A549 (cell line): ENCODE measurements around the gene FAM78A. TPM values are rescaled to one million over a fixed set of nuclear protein-coding genes. Genes with fewer than 3 reads are reported as not detected.
A peak's percentile ranks its signal among the peaks of the same experiment; 100 is the strongest.

Experiments used
- ATAC-seq, 2 experiments: fragments of 200-7000 bp in 1 of 2; fragments of >200 bp in 1 of 2; cut with Nextera tagmentation in 1 of 2; cut with Tn5 transposase in 1 of 2; 3 replicates each; pipeline versions ENCODE4 v1.8.0 to v1.9.1; 2018 to 2020; ENCODE audit warnings: mild to moderate bottlenecking in 1 of 2, moderate library complexity in 1 of 2
- CTCF ChIA-PET: fragments of 300-600 bp; sonication (Branson Sonifier 250); formaldehyde crosslinking; extraction: SDS; loops from one replicate; lab custom pipeline; 2021; ENCODE audit warnings: antibody characterized with exemption, inconsistent platforms; lab: Yijun Ruan, JAX
- POLR2A ChIA-PET: fragments of 350-600 bp; formaldehyde crosslinking; extraction: SDS; loops from one replicate; lab custom pipeline; 2021; ENCODE audit warnings: antibody characterized with exemption, inconsistent platforms; lab: Yijun Ruan, JAX
- DNase-seq, 2 experiments: peaks; one replicate each; pipeline versions ENCODE4 v3.0.0 to v3.0.0-alpha.2; 2011 to 2016; ENCODE audit warnings: low read depth in 1 of 2, low spot score in 1 of 2
- FAIRE-seq: peaks from 2 replicates; lab custom pipeline; 2011; peaks lifted over from hg19 to GRCh38; lab: Jason Lieb, UNC
- H3K27ac ChIP-seq, 2 experiments: fragments of >200 bp; sonication (Bioruptor Twin); formaldehyde crosslinking; 3 replicates each; pipeline ENCODE4 v1.5.1; 2016 to 2017
- H3K4me1 ChIP-seq: fragments of >200 bp; sonication (Bioruptor Twin); formaldehyde crosslinking; 3 replicates; pipeline ENCODE4 v1.6.1; 2016
- H3K4me2 ChIP-seq: fragments of >200 bp; sonication (Bioruptor Twin); formaldehyde crosslinking; 3 replicates; pipeline ENCODE4 v1.6.1; 2016
- H3K4me3 ChIP-seq: fragments of >200 bp; sonication (Bioruptor Twin); formaldehyde crosslinking; 3 replicates; pipeline ENCODE4 v1.5.1; 2016
- H3K9me3 ChIP-seq: fragments of >200 bp; sonication (Bioruptor Twin); formaldehyde crosslinking; 3 replicates; pipeline ENCODE4 v1.6.1; 2016
- BCL3 ChIP-seq: fragments of >200 bp; sonication (Bioruptor Twin); formaldehyde crosslinking; IDR thresholded peaks from 3 replicates; pipeline ENCODE4 v1.6.1; 2016
- CEBPB ChIP-seq, 2 experiments: fragments of >200 bp in 1 of 2; sonication (Bioruptor Twin) in 1 of 2; formaldehyde crosslinking in 1 of 2; IDR thresholded peaks; 2 replicates each; pipeline ENCODE4 v1.6.1; 2012 to 2016
- ELK1 ChIP-seq: fragments of 150-350 bp; IDR thresholded peaks from 2 replicates; pipeline ENCODE4 v1.6.1; 2014; ENCODE audit warnings: low read depth, mild to moderate bottlenecking, low read length
- ESRRA ChIP-seq: fragments of 150-350 bp; IDR thresholded peaks from 2 replicates; pipeline ENCODE4 v1.6.1; 2014; ENCODE audit warnings: mild to moderate bottlenecking, low read length, borderline replicate concordance
- FOSB ChIP-seq: fragments of 250-450 bp; sonication (Bioruptor Pico); IDR thresholded peaks from 2 replicates; pipeline ENCODE4 v1.5.0; 2020; ENCODE audit warnings: mild to moderate bottlenecking, moderate library complexity
- HDAC2 ChIP-seq: fragments of 200-600 bp; sonication (generic); IDR thresholded peaks from 2 replicates; pipeline ENCODE4 v1.6.1; 2016
- HES2 ChIP-seq: fragments of >200 bp; sonication (Bioruptor Twin); formaldehyde crosslinking; IDR thresholded peaks from 2 replicates; pipeline ENCODE4 v1.6.1; 2016
- HOXB5 ChIP-seq: fragments of 250-450 bp; sonication (Bioruptor Pico); IDR thresholded peaks from 2 replicates; pipeline ENCODE4 v1.5.0; 2020; ENCODE audit warnings: mild to moderate bottlenecking, moderate library complexity
- KDM1A ChIP-seq: fragments of 200-600 bp; sonication (generic); IDR thresholded peaks from 2 replicates; pipeline ENCODE4 v1.6.1; 2016; ENCODE audit warnings: low read depth, mild to moderate bottlenecking
- MAZ ChIP-seq: fragments of 150-350 bp; IDR thresholded peaks from 2 replicates; pipeline ENCODE4 v1.6.1; 2014; ENCODE audit warnings: antibody characterized with exemption, low read depth, low read length, borderline replicate concordance
- MYC ChIP-seq: IDR thresholded peaks from 2 replicates; pipeline ENCODE4 v1.6.1; 2012; ENCODE audit warnings: mild to moderate bottlenecking, inconsistent platforms, low read length, improper control_type of control experiment, borderline replicate concordance
- NPAS2 ChIP-seq: fragments of 250-450 bp; sonication (Bioruptor Pico); IDR thresholded peaks from 2 replicates; pipeline ENCODE4 v1.8.0; 2022; ENCODE audit warnings: mild to moderate bottlenecking, moderate library complexity, borderline replicate concordance
- NR3C1 ChIP-seq: fragments of >200 bp; sonication (Bioruptor Twin); formaldehyde crosslinking; IDR thresholded peaks from 3 replicates; pipeline ENCODE4 v1.6.1; 2017
- PBX3 ChIP-seq: IDR thresholded peaks from 2 replicates; pipeline ENCODE4 v1.6.1; 2012
- POLR2AphosphoS2 ChIP-seq: conservative IDR thresholded peaks from 2 replicates; pipeline ENCODE4 v1.6.1; 2012; ENCODE audit warnings: low read length, improper control_type of control experiment, inconsistent platforms
- RAD21 ChIP-seq, 2 experiments: fragments of >200 bp in 1 of 2; sonication (Bioruptor Twin) in 1 of 2; formaldehyde crosslinking in 1 of 2; IDR thresholded peaks in 1 of 2; conservative IDR thresholded peaks in 1 of 2; 2 replicates in 1 of 2; 3 replicates in 1 of 2; pipeline ENCODE4 v1.6.1; 2012 to 2018; ENCODE audit warnings: inconsistent platforms in 1 of 2
- RARB ChIP-seq: fragments of 250-450 bp; sonication (Bioruptor Pico); IDR thresholded peaks from 2 replicates; pipeline ENCODE4 v1.8.0; 2021; ENCODE audit warnings: mild to moderate bottlenecking, moderate library complexity
- RCOR1 ChIP-seq: fragments of 150-350 bp; IDR thresholded peaks from 2 replicates; pipeline ENCODE4 v1.6.1; 2014; ENCODE audit warnings: antibody characterized with exemption, low read length, low read depth
- REST ChIP-seq: fragments of 200-600 bp; sonication (generic); IDR thresholded peaks from 2 replicates; pipeline ENCODE4 v1.6.1; 2016; ENCODE audit warnings: antibody characterized with exemption, mild to moderate bottlenecking, moderate library complexity
- RFX5 ChIP-seq: fragments of 450-650 bp; IDR thresholded peaks from 2 replicates; pipeline ENCODE4 v1.7.1; 2014; ENCODE audit warnings: antibody characterized with exemption, mild to moderate bottlenecking, moderate library complexity
- TFCP2L1 ChIP-seq: fragments of 250-450 bp; sonication (Bioruptor Pico); IDR thresholded peaks from 2 replicates; pipeline ENCODE4 v1.5.0; 2021; ENCODE audit warnings: mild to moderate bottlenecking
- TP53 ChIP-seq: fragments of 250-450 bp; sonication (Bioruptor Pico); IDR thresholded peaks from 2 replicates; pipeline ENCODE4 v1.5.0; 2021; ENCODE audit warnings: mild to moderate bottlenecking, moderate library complexity
- USF2 ChIP-seq: fragments of 450-650 bp; IDR thresholded peaks from 2 replicates; pipeline ENCODE4 v1.6.1; 2014; ENCODE audit warnings: antibody characterized with exemption
- ZFP36 ChIP-seq: fragments of 450-650 bp; IDR thresholded peaks from 2 replicates; pipeline ENCODE4 v1.6.1; 2014; ENCODE audit warnings: borderline replicate concordance; ENCODE audit not compliant: partially characterized antibody
- WGBS: methylation state at CpG from one replicate; pipeline ENCODE4 v1.1.6; 2017; ENCODE audit errors: missing lambda C conversion rate; 5-methylcytosine and 5-hydroxymethylcytosine counted together
- polyA plus RNA-seq, 4 experiments: library from polyadenylated mRNA; depleted of rRNA in 3 of 4; stranded (reverse); fragments of >200 nt; fragmentation: RNase III in 1 of 4; extraction: RNeasy Plus Mini Kit Qiagen cat#74134 plus additional on column Dnase treatment in 1 of 4; gene quantifications; 2 replicates in 3 of 4; 3 replicates in 1 of 4; pipeline ENCODE4 v1.2.3, GENCODE V29; 2011 to 2017

Gene FAM78A
- polyA plus RNA-seq, 2 of the 4 experiments (the other 2 are of a cell fraction): 0.44 to 0.50 TPM

- Histone ChIP-seq H3K4me1 (no peaks in the 10 kb centered on the region), H3K9me3 (no peaks in the 10 kb centered on the region), H3K4me3 (peak overlapping the region; percentile 45), H3K27ac (peak overlapping the region in 1 of 2 experiments; percentile 24; a peak in 1 of 6 replicates), H3K4me2 (peak overlapping the region; percentile 95)
- no peak for TF ChIP-seq NR3C1
- no peak for TF ChIP-seq MYC
- no peak for TF ChIP-seq FOSB (CRISPR knock-in tag)
- TF ChIP-seq REST: peak; percentile 37; the same call in 1 of the 2 replicates
- FAIRE-seq: no peak
- DNase-seq: no peak
- 6% methylated on average over 23 of the region's 61 CpGs for WGBS
- CTCF ChIA-PET: interaction anchor here (0.6 kb wide), 1 partner anchor 79 kb away, joined by 3 read pairs; no protein-coding TSS in a partner anchor
- ATAC-seq: peak; percentile 45 to 63
- POLR2A ChIA-PET: no interaction called here
Measured at GRCh38 chr9:131282688-131283422, 6.5 kb upstream of the FAM78A start.

- peak overlapping the region; percentile 45; the same call in 1 of the 3 replicates for H3K4me3 ChIP-seq
- TF ChIP-seq MAZ (no peak), RARB (no peak), TP53 (no peak), RFX5 (no peak), HES2 (no peak), ELK1 (no peak), HOXB5 (CRISPR knock-in tag) (no peak), RCOR1 (no peak), CEBPB (IDR thresholded peaks at IDR 0.05) (no peak), USF2 (no peak), PBX3 (no peak), KDM1A (no peak), ESRRA (no peak), TFCP2L1 (CRISPR knock-in tag) (no peak), BCL3 (no peak), NPAS2 (CRISPR knock-in tag) (no peak), ZFP36 (no peak), HDAC2 (no peak), POLR2AphosphoS2 (no peak), RAD21 (conservative IDR thresholded peaks at IDR 0.05 in 1 of 2, IDR thresholded peaks at IDR 0.05 in 1 of 2) (no peak)
- WGBS: 51% methylated on average over 4 of the region's 4 CpGs
- FAIRE-seq: no peak
- H3K4me2 ChIP-seq: peak overlapping the region; percentile 95
- ChIA-PET POLR2A (no interaction called here), CTCF (interaction anchor here (1.0 kb wide), 1 partner anchor 11 kb away, joined by 4 read pairs; no protein-coding TSS in a partner anchor)
- no peak overlapping the region for H3K27ac ChIP-seq
- no peak for ATAC-seq
- DNase-seq: no peak
- H3K4me1 ChIP-seq: no peaks in the 10 kb centered on the region
- H3K9me3 ChIP-seq: no peaks in the 10 kb centered on the region
Measured at GRCh38 chr9:131282175-131282574, 5.9 kb upstream of the FAM78A start.
